ENCODE measurements around the gene ZBTB44.

DNA sequence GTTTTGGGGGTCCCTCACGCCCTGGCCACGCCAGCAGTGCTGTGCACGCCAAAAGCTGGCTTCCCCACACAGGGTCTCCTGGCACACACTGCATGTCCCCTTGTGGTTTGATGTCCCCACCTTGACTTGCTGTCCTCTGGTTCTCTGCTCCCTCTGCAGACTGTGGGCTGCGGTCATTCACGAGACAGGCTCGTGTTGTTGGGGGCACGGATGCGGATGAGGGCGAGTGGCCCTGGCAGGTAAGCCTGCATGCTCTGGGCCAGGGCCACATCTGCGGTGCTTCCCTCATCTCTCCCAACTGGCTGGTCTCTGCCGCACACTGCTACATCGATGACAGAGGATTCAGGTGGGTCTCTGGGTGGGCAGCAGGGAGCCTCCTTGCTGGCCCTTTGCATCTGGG, 114.9 kb downstream of the ZBTB44 start:
- TF ChIP-seq, protein P1, sequence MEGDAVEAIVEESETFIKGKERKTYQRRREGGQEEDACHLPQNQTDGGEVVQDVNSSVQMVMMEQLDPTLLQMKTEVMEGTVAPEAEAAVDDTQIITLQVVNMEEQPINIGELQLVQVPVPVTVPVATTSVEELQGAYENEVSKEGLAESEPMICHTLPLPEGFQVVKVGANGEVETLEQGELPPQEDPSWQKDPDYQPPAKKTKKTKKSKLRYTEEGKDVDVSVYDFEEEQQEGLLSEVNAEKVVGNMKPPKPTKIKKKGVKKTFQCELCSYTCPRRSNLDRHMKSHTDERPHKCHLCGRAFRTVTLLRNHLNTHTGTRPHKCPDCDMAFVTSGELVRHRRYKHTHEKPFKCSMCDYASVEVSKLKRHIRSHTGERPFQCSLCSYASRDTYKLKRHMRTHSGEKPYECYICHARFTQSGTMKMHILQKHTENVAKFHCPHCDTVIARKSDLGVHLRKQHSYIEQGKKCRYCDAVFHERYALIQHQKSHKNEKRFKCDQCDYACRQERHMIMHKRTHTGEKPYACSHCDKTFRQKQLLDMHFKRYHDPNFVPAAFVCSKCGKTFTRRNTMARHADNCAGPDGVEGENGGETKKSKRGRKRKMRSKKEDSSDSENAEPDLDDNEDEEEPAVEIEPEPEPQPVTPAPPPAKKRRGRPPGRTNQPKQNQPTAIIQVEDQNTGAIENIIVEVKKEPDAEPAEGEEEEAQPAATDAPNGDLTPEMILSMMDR (IDR thresholded peaks at IDR 0.05) = no peak
- no peak for TF ChIP-seq POLR2A (IDR thresholded peaks at IDR 0.05)
